ENCODE data around the gene PPA1.

DNA sequence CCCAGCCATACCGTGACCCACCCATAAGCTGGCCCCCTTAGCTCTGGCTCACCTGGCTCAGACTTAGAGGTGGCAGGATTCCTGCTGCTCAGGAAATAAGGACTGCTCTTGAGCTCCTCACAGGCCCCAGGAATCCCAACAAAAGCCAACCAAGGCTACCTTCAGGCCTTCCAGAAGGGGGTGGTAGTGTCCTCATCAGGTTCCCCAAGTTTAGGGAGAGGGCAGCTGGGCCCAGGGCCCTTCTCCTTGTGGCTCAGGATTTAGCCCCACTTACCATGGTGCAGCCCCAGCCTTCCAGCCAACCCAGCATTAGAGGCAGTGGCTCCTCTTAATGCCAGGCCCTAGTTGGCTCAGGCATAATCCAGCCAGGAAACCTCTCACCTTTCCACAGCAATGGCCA lies 27.0 kb upstream of the PPA1 start:
- TF ChIP-seq CTCF (IDR thresholded peaks at IDR 0.05; ENCODE audit: extremely low read depth in 1 of 2, insufficient read depth in 1 of 2, low read depth in 1 of 2, low read length in 2 of 2) (no peak), POLR2AphosphoS5 (IDR thresholded peaks at IDR 0.05; ENCODE audit: insufficient read depth, low read depth, low read length) (no peak), POLR2A (IDR thresholded peaks at IDR 0.05; ENCODE audit: low read depth, low read length) (no peak), MYC (IDR thresholded peaks at IDR 0.05; ENCODE audit: low read depth, low read length) (no peak)
